Fibroblast of lung (primary cell): ENCODE data around the gene CLCF1. TPM values are rescaled to one million over a fixed set of nuclear protein-coding genes. Genes with fewer than 3 reads are reported as not detected.

Source experiments
- DNase-seq, 2 donors: peaks; one replicate each; pipeline versions ENCODE4 v3.0.0 to v3.0.0-alpha.2; 2010; ENCODE audit warnings: low read depth in 2 of 2
- H2AFZ ChIP-seq: 2 replicates; pipeline ENCODE4 v1.5.1; 2012; ENCODE audit warnings: low read length, control low read depth, inconsistent platforms
- H3K27ac ChIP-seq: 2 replicates; pipeline ENCODE4 v1.5.1; 2011; ENCODE audit warnings: low read length, control low read depth; ENCODE audit not compliant: insufficient read depth
- H3K27me3 ChIP-seq: 2 replicates; pipeline ENCODE4 v1.5.1; 2011; ENCODE audit warnings: mild to moderate bottlenecking, low read length; ENCODE audit not compliant: control insufficient read depth, insufficient read depth
- H3K36me3 ChIP-seq: 2 replicates; pipeline ENCODE4 v1.5.1; 2011; ENCODE audit warnings: low read length; ENCODE audit not compliant: control insufficient read depth, insufficient read depth
- H3K4me1 ChIP-seq: 2 replicates; pipeline ENCODE4 v1.5.1; 2011; ENCODE audit warnings: low read length; ENCODE audit not compliant: control insufficient read depth, insufficient read depth; ENCODE audit errors: extremely low read depth
- H3K4me2 ChIP-seq: 2 replicates; pipeline ENCODE4 v1.5.1; 2011; ENCODE audit warnings: low read length, control low read depth; ENCODE audit not compliant: insufficient read depth; ENCODE audit errors: extremely low read depth
- H3K4me3 ChIP-seq, 4 experiments: fragments of 200-600 bp in 1 of 4; sonication (generic) in 1 of 4; replicated peaks in 1 of 4; 2 replicates each; pipeline ENCODE4 v1.5.1; 2011 to 2016; ENCODE audit warnings: low read length in 4 of 4, low read depth in 3 of 4, mild to moderate bottlenecking in 3 of 4, control low read depth in 2 of 4, inconsistent platforms in 1 of 4, mixed read lengths in 1 of 4; ENCODE audit not compliant: insufficient read depth in 1 of 4; ENCODE audit errors: control extremely low read depth in 1 of 4
- H3K79me2 ChIP-seq: 2 replicates; pipeline ENCODE4 v1.5.1; 2012; ENCODE audit warnings: mild to moderate bottlenecking, low read length, inconsistent platforms; ENCODE audit not compliant: control insufficient read depth, insufficient read depth
- H3K9ac ChIP-seq: 2 replicates; pipeline ENCODE4 v1.5.1; 2011; ENCODE audit warnings: mild to moderate bottlenecking, low read length, control low read depth; ENCODE audit not compliant: insufficient read depth
- H3K9me3 ChIP-seq: 2 replicates; pipeline ENCODE4 v1.5.1; 2012; ENCODE audit warnings: low read depth, low read length; ENCODE audit not compliant: control insufficient read depth, insufficient read depth
- H4K20me1 ChIP-seq: 2 replicates; pipeline ENCODE4 v1.5.1; 2011; ENCODE audit warnings: low read length; ENCODE audit not compliant: control insufficient read depth, insufficient read depth; ENCODE audit errors: extremely low read depth
- EZH2 ChIP-seq: IDR thresholded peaks from 2 replicates; pipeline ENCODE4 v1.5.1; 2012; ENCODE audit warnings: low read length, control low read depth, mild to moderate bottlenecking; ENCODE audit errors: missing control alignments
- polyA plus RNA-seq, 2 donors: library from polyadenylated mRNA; depleted of rRNA in 1 of 2; stranded (reverse) in 1 of 2; unstranded in 1 of 2; fragments of >200 nt; gene quantifications; 2 replicates each; pipeline ENCODE4 v1.2.1, GENCODE V29; 2011 to 2012; ENCODE audit warnings: missing spikeins in 1 of 2
- total RNA-seq: library from RNA; depleted of rRNA; stranded (reverse); fragments of >200 nt; gene quantifications from 2 replicates; pipeline ENCODE4 v1.2.1, GENCODE V29; 2014
- TF ChIP-seq, protein P1 (sequence below), 2 donors: IDR thresholded peaks in 1 of 2; conservative IDR thresholded peaks in 1 of 2; 1 replicate in 1 of 2; 2 replicates in 1 of 2; pipeline ENCODE4 v1.5.1; 2011 to 2012; ENCODE audit warnings: low read length in 2 of 2, control low read depth in 1 of 2, inconsistent platforms in 1 of 2, low read depth in 1 of 2, mild to moderate bottlenecking in 1 of 2

Gene CLCF1
- total and polyA plus RNA-seq, 2 donors (not counting 1 experiment from before 2014, with no cell fraction given) = 2.3 to 6.0 TPM

DNA sequence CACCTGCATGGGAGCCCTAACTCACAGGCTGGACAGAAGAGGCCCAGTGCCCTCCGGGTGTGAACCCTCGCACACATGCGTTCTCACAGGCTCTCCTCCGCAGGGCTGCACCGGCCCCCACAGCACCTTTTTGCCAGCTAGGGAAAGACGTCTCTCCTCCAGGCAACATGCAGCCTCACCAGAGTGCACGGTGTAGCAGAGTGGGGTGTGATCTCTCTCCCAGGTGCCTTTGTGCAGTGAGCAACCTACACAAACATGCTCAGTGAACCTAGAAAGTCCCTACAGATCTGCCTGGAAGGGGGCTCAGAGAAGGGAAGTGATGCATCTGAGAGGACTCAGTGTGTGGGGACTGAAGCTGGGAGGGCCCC is 38.4 kb upstream of the CLCF1 start:
- Histone ChIP-seq H3K79me2 (no peaks in the 10 kb centered on the region), H3K27me3 (peaks cover 33% of the 10 kb centered on the region), H3K27ac (no peak overlapping the region), H4K20me1 (no peaks in the 10 kb centered on the region), H3K9ac (no peak overlapping the region), H3K4me2 (no peak overlapping the region), H3K4me3 (no peak overlapping the region), H2AFZ (no peak overlapping the region), H3K4me1 (no peaks in the 10 kb centered on the region), H3K36me3 (no peaks in the 10 kb centered on the region), H3K9me3 (no peaks in the 10 kb centered on the region)
- DNase-seq = no peak
- no peak for TF ChIP-seq EZH2
- TF ChIP-seq, protein P1, sequence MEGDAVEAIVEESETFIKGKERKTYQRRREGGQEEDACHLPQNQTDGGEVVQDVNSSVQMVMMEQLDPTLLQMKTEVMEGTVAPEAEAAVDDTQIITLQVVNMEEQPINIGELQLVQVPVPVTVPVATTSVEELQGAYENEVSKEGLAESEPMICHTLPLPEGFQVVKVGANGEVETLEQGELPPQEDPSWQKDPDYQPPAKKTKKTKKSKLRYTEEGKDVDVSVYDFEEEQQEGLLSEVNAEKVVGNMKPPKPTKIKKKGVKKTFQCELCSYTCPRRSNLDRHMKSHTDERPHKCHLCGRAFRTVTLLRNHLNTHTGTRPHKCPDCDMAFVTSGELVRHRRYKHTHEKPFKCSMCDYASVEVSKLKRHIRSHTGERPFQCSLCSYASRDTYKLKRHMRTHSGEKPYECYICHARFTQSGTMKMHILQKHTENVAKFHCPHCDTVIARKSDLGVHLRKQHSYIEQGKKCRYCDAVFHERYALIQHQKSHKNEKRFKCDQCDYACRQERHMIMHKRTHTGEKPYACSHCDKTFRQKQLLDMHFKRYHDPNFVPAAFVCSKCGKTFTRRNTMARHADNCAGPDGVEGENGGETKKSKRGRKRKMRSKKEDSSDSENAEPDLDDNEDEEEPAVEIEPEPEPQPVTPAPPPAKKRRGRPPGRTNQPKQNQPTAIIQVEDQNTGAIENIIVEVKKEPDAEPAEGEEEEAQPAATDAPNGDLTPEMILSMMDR (conservative IDR thresholded peaks at IDR 0.05 in 1 of 2, IDR thresholded peaks at IDR 0.05 in 1 of 2; ENCODE audit: low read depth in 1 of 2, low read length in 2 of 2) = no peak

DNA sequence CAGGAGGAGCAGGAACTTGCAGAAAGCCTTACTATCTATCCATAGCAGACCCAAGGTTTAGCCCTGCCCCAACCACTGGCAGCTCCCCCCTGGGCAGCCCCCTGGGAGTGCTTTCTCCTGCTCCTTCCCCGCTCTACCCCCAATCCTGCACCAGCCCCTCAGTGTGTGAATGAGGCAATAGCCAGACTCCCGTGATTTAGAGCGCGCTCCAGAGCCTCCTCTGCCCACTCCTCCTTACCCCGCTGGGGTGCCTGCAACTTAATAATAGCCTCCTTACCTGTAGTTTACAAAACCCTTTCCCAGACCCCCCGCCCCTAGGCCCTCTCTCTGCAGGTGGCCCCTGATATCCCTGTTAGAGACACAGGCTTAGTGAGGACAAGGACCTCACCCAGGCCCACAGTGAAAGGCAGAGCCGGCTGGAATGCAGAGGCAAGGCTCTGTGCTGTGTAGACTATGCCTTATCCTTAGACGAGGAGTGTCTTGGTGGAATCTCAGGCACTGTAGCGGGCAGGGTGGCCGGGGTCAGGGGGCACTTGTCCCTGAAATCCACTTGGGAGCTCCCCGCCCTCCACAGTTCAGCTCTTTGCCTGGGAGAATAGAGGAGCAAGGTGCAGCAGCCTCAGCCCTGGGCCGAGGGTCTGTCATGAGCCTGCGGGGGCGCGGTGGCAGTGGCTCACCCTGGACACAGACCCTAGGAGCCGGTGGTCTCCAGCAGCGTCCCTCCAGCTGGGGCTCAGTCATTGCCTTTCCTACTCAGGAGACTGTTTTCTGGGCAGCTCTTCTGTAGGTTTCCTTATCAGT is 37.8 kb upstream of the CLCF1 start:
- Histone ChIP-seq H2AFZ (no peak overlapping the region), H3K36me3 (no peaks in the 10 kb centered on the region), H3K27ac (no peak overlapping the region), H3K4me2 (no peak overlapping the region), H3K4me3 (no peak overlapping the region), H3K27me3 (peaks cover 33% of the 10 kb centered on the region), H3K9me3 (no peaks in the 10 kb centered on the region), H3K9ac (no peak overlapping the region), H3K79me2 (no peaks in the 10 kb centered on the region), H4K20me1 (no peaks in the 10 kb centered on the region), H3K4me1 (no peaks in the 10 kb centered on the region)
- no peak for DNase-seq
- no peak for TF ChIP-seq EZH2
- TF ChIP-seq, protein P1 (conservative IDR thresholded peaks at IDR 0.05 in 1 of 2, IDR thresholded peaks at IDR 0.05 in 1 of 2; ENCODE audit: low read depth in 1 of 2, low read length in 2 of 2) = no peak

DNA sequence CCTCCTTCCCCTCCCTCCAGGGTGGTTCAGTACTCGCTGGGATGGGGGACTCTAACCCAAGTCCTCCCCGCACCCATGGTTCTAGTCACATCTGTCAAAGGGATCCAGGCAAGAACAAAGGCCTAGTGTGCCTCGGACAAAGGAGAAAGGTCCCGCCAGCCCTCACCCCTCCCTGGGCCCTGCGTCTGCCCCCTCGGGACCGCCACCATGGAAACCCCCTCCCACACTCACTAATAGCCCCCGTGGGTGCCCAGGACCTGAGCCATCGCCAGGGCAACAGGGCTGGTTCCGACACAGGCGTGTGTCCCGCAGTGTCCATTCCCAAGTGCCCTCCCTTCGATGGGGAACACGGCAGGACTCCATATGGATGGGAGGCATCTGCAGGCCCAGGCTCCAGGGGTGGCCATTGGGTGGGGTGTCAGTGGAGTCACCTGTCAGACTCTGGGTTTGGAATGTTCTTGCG is 37.0 kb upstream of the CLCF1 start:
- Histone ChIP-seq H3K4me2 (no peak overlapping the region), H2AFZ (no peak overlapping the region), H3K79me2 (no peaks in the 10 kb centered on the region), H3K9ac (no peak overlapping the region), H3K27ac (no peak overlapping the region), H4K20me1 (no peaks in the 10 kb centered on the region), H3K36me3 (no peaks in the 10 kb centered on the region), H3K4me1 (no peaks in the 10 kb centered on the region), H3K9me3 (no peaks in the 10 kb centered on the region), H3K4me3 (no peak overlapping the region), H3K27me3 (peaks cover 33% of the 10 kb centered on the region)
- TF ChIP-seq EZH2 = no peak
- TF ChIP-seq, protein P1 (conservative IDR thresholded peaks at IDR 0.05 in 1 of 2, IDR thresholded peaks at IDR 0.05 in 1 of 2; ENCODE audit: low read depth in 1 of 2, low read length in 2 of 2) = no peak
- no peak for DNase-seq
